Loucy (cell line): Measurements from ENCODE around the gene WWTR1.

Source experiments
- EZH2phosphoT487 ChIP-seq: fragments of 200-600 bp; IDR thresholded peaks from 2 replicates; pipeline ENCODE4 v1.6.1; 2018; ENCODE audit warnings: antibody characterized with exemption, mild to moderate bottlenecking, moderate library complexity, borderline replicate concordance
- TF ChIP-seq, protein P1 (sequence below): fragments of 200-600 bp; sonication (generic); conservative IDR thresholded peaks from 2 replicates; pipeline ENCODE4 v1.5.1; 2014; ENCODE audit warnings: mild to moderate bottlenecking, antibody characterized with exemption, low read length

DNA sequence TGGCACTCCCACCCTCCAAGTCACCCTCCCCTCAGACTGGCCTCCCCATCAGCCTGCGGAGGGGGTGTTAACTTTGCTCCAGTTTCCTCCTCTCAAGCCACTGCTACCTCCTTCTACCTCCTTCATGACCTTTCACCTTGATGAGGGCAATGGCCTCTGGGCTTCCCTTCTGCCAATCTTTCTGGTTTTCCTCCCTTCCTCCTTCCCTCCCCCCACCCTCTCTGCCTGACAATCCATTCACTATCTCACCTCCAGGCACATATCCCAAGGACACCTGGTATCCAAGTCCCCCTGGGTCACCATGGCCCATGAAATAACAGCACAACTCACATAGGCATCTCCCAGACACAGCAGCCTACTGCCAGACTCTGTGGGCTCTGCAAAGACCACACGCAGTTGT, 80.0 kb downstream of the WWTR1 start:
- TF ChIP-seq, protein P1, sequence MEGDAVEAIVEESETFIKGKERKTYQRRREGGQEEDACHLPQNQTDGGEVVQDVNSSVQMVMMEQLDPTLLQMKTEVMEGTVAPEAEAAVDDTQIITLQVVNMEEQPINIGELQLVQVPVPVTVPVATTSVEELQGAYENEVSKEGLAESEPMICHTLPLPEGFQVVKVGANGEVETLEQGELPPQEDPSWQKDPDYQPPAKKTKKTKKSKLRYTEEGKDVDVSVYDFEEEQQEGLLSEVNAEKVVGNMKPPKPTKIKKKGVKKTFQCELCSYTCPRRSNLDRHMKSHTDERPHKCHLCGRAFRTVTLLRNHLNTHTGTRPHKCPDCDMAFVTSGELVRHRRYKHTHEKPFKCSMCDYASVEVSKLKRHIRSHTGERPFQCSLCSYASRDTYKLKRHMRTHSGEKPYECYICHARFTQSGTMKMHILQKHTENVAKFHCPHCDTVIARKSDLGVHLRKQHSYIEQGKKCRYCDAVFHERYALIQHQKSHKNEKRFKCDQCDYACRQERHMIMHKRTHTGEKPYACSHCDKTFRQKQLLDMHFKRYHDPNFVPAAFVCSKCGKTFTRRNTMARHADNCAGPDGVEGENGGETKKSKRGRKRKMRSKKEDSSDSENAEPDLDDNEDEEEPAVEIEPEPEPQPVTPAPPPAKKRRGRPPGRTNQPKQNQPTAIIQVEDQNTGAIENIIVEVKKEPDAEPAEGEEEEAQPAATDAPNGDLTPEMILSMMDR = no peak
- TF ChIP-seq EZH2phosphoT487 = no peak
